Measurements from ENCODE around the gene KLHL28.

DNA sequence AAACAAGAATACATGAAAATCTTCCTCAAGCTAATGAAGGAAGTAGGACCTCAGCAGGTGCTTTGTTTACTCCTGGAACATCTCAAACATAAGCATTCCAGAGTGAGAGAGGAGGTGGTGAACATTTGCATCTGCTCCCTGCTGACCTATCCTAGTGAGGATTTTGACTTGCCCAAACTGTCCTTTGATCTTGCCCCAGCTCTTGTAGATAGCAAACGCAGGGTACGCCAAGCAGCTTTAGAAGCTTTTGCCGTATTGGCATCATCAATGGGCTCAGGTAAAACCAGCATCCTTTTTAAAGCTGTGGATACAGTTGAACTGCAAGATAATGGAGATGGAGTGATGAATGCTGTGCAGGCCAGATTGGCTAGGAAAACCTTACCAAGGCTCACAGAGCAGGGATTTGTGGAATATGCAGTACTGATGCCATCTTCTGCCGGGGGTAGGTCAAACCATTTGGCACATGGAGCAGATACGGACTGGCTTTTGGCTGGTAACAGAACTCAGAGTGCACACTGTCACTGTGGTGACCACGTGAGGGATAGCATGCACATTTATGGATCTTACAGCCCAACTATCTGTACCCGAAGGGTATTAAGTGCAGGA is 2.1 kb upstream of the KLHL28 start:
- TF ChIP-seq CSRNP3 (CRISPR knock-in tag; IDR thresholded peaks at IDR 0.05) (no peak), ZNF8 (CRISPR knock-in tag; IDR thresholded peaks at IDR 0.05) (no peak), ZNF565 (CRISPR knock-in tag; conservative IDR thresholded peaks at IDR 0.05; ENCODE audit: low read depth) (no peak), POU6F1 (CRISPR knock-in tag; IDR thresholded peaks at IDR 0.05; ENCODE audit: borderline replicate concordance, low read depth) (no peak), ARNTL (CRISPR knock-in tag; IDR thresholded peaks at IDR 0.05; ENCODE audit: borderline replicate concordance, low read depth) (no peak), ZFP30 (CRISPR knock-in tag; IDR thresholded peaks at IDR 0.05) (no peak), TCF4 (CRISPR knock-in tag; IDR thresholded peaks at IDR 0.05; ENCODE audit: borderline replicate concordance) (no peak), GLIS3 (CRISPR knock-in tag; IDR thresholded peaks at IDR 0.05) (no peak), CSDC2 (CRISPR knock-in tag; IDR thresholded peaks at IDR 0.05) (no peak), RARB (CRISPR knock-in tag; IDR thresholded peaks at IDR 0.05) (no peak), ZFP3 (CRISPR knock-in tag; IDR thresholded peaks at IDR 0.05) (no peak), ZC3H10 (CRISPR knock-in tag; IDR thresholded peaks at IDR 0.05) (no peak)
- TF ChIP-seq, protein P1, sequence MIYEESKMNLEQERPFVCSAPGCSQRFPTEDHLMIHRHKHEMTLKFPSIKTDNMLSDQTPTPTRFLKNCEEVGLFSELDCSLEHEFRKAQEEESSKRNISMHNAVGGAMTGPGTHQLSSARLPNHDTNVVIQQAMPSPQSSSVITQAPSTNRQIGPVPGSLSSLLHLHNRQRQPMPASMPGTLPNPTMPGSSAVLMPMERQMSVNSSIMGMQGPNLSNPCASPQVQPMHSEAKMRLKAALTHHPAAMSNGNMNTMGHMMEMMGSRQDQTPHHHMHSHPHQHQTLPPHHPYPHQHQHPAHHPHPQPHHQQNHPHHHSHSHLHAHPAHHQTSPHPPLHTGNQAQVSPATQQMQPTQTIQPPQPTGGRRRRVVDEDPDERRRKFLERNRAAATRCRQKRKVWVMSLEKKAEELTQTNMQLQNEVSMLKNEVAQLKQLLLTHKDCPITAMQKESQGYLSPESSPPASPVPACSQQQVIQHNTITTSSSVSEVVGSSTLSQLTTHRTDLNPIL (CRISPR knock-in tag; IDR thresholded peaks at IDR 0.05; ENCODE audit: low read depth): no peak
- TF ChIP-seq, protein P2, sequence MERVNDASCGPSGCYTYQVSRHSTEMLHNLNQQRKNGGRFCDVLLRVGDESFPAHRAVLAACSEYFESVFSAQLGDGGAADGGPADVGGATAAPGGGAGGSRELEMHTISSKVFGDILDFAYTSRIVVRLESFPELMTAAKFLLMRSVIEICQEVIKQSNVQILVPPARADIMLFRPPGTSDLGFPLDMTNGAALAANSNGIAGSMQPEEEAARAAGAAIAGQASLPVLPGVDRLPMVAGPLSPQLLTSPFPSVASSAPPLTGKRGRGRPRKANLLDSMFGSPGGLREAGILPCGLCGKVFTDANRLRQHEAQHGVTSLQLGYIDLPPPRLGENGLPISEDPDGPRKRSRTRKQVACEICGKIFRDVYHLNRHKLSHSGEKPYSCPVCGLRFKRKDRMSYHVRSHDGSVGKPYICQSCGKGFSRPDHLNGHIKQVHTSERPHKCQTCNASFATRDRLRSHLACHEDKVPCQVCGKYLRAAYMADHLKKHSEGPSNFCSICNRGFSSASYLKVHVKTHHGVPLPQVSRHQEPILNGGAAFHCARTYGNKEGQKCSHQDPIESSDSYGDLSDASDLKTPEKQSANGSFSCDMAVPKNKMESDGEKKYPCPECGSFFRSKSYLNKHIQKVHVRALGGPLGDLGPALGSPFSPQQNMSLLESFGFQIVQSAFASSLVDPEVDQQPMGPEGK (CRISPR knock-in tag; IDR thresholded peaks at IDR 0.05; ENCODE audit: borderline replicate concordance): no peak

All from SK-N-SH treated with all-trans-retinoic acid at 6 μM for 48 hours (cell line).